H9 (cell line): ENCODE results near the gene FRRS1. TPM values are rescaled to one million over a fixed set of nuclear protein-coding genes. Genes with fewer than 3 reads are reported as not detected.

Experiments used
- DNase-seq: peaks from one replicate; pipeline ENCODE4 v3.0.0-alpha.2; 2017
- H2AFZ ChIP-seq: one replicate; pipeline ENCODE4 v1.6.1; 2013; ENCODE audit warnings: mild to moderate bottlenecking, low read length, control low read depth, moderate library complexity
- H2AK5ac ChIP-seq: 2 replicates; pipeline ENCODE4 v1.6.1; 2013; ENCODE audit warnings: low read length, control low read depth, mixed read lengths; ENCODE audit not compliant: insufficient read length
- H2BK120ac ChIP-seq: one replicate; pipeline ENCODE4 v1.6.1; 2013; ENCODE audit warnings: low read depth, mild to moderate bottlenecking, low read length, control low read depth, inconsistent platforms; ENCODE audit not compliant: poor library complexity, severe bottlenecking
- H2BK12ac ChIP-seq: 2 replicates; pipeline ENCODE4 v1.6.1; 2013; ENCODE audit warnings: low read length, control low read depth, mixed read lengths, low read depth; ENCODE audit not compliant: insufficient read length
- H2BK15ac ChIP-seq: 2 replicates; pipeline ENCODE4 v1.6.1; 2013; ENCODE audit warnings: low read depth, low read length, control low read depth
- H2BK20ac ChIP-seq: one replicate; pipeline ENCODE4 v1.6.1; 2013; ENCODE audit warnings: low read depth, mild to moderate bottlenecking, low read length, control low read depth, inconsistent platforms; ENCODE audit not compliant: poor library complexity, severe bottlenecking
- H2BK5ac ChIP-seq: 2 replicates; pipeline ENCODE4 v1.6.1; 2013; ENCODE audit warnings: low read length, control low read depth, mixed read lengths; ENCODE audit not compliant: insufficient read length
- H3K14ac ChIP-seq: 2 replicates; pipeline ENCODE4 v1.6.1; 2013; ENCODE audit warnings: low read length, control low read depth; ENCODE audit not compliant: insufficient read depth
- H3K18ac ChIP-seq: 2 replicates; pipeline ENCODE4 v1.6.1; 2013; ENCODE audit warnings: low read depth, mild to moderate bottlenecking, mixed read lengths, low read length, control low read depth; ENCODE audit not compliant: insufficient read length
- H3K23ac ChIP-seq: 2 replicates; pipeline ENCODE4 v1.6.1; 2013; ENCODE audit warnings: low read length, control low read depth, mixed read lengths, low read depth; ENCODE audit not compliant: insufficient read length
- H3K23me2 ChIP-seq: 2 replicates; pipeline ENCODE4 v1.6.1; 2013; ENCODE audit warnings: low read depth, mild to moderate bottlenecking, mixed read lengths, low read length, control low read depth; ENCODE audit not compliant: insufficient read length, poor library complexity, severe bottlenecking
- H3K27ac ChIP-seq: 2 replicates; pipeline ENCODE4 v1.5.1; 2013; ENCODE audit warnings: low read length, control low read depth, mixed read lengths, low read depth; ENCODE audit not compliant: insufficient read length
- H3K27me3 ChIP-seq: 2 replicates; pipeline ENCODE4 v1.6.1; 2013; ENCODE audit warnings: low read length, control low read depth, inconsistent platforms; ENCODE audit not compliant: insufficient read depth
- H3K4ac ChIP-seq: 2 replicates; pipeline ENCODE4 v1.6.1; 2013; ENCODE audit warnings: low read depth, mild to moderate bottlenecking, control low read depth, inconsistent platforms, low read length, moderate library complexity
- H3K4me1 ChIP-seq: 2 replicates; pipeline ENCODE4 v1.6.1; 2013; ENCODE audit warnings: low read length, control low read depth, inconsistent platforms; ENCODE audit not compliant: insufficient read depth
- H3K4me2 ChIP-seq: 2 replicates; pipeline ENCODE4 v1.6.1; 2013; ENCODE audit warnings: low read length, control low read depth, mixed read lengths; ENCODE audit not compliant: insufficient read length, insufficient read depth
- H3K56ac ChIP-seq: 2 replicates; pipeline ENCODE4 v1.6.1; 2013; ENCODE audit warnings: low read depth, mild to moderate bottlenecking, mixed read lengths, low read length, control low read depth; ENCODE audit not compliant: insufficient read length
- H3K79me1 ChIP-seq: 2 replicates; pipeline ENCODE4 v1.6.1; 2013; ENCODE audit warnings: low read depth, mild to moderate bottlenecking, moderate library complexity, low read length, control low read depth, inconsistent platforms; ENCODE audit not compliant: insufficient read depth, poor library complexity, severe bottlenecking
- H3K79me2 ChIP-seq: 2 replicates; pipeline ENCODE4 v1.6.1; 2013; ENCODE audit warnings: low read length, control low read depth, inconsistent platforms; ENCODE audit not compliant: insufficient read depth
- H3K9ac ChIP-seq: 2 replicates; pipeline ENCODE4 v1.6.1; 2013; ENCODE audit warnings: low read length, control low read depth, mixed read lengths; ENCODE audit not compliant: insufficient read length; ENCODE audit errors: extremely low read depth
- H3K9me3 ChIP-seq: one replicate; pipeline ENCODE4 v1.6.1; 2013; ENCODE audit warnings: low read depth, low read length, inconsistent platforms; ENCODE audit not compliant: control insufficient read depth
- H3T11ph ChIP-seq: one replicate; pipeline ENCODE4 v1.6.1; 2013; ENCODE audit warnings: mild to moderate bottlenecking, low read length, control low read depth, inconsistent platforms
- H4K20me1 ChIP-seq: one replicate; pipeline ENCODE4 v1.6.1; 2013; ENCODE audit not compliant: control insufficient read depth, insufficient read length, insufficient read depth
- H4K5ac ChIP-seq: 2 replicates; pipeline ENCODE4 v1.6.1; 2013; ENCODE audit warnings: low read depth, mild to moderate bottlenecking, mixed read lengths, low read length, control low read depth; ENCODE audit not compliant: insufficient read length
- H4K8ac ChIP-seq: replicated peaks from 2 replicates; pipeline ENCODE4 v1.6.1; 2013; ENCODE audit warnings: low read length, control low read depth, mixed read lengths, low read depth; ENCODE audit not compliant: insufficient read length
- H4K91ac ChIP-seq: 2 replicates; pipeline ENCODE4 v1.6.1; 2013; ENCODE audit warnings: low read depth, mild to moderate bottlenecking, moderate library complexity, mixed read lengths, low read length, control low read depth; ENCODE audit not compliant: insufficient read length
- H3K27ac Mint-ChIP-seq, 3 experiments: 2 replicates in 2 of 3; 3 replicates in 1 of 3; pipeline ENCODE4 v1.8.0; 2020 to 2021; ENCODE audit warnings: mixed read lengths in 3 of 3, mild to moderate bottlenecking in 1 of 3, moderate library complexity in 1 of 3
- H3K27me3 Mint-ChIP-seq: 2 replicates; pipeline ENCODE4 v1.8.0; 2021; ENCODE audit warnings: low read depth, mild to moderate bottlenecking, moderate library complexity, mixed read lengths
- H3K36me3 Mint-ChIP-seq, 3 experiments: 2 replicates in 2 of 3; 3 replicates in 1 of 3; pipeline ENCODE4 v1.8.0; 2020 to 2021; ENCODE audit warnings: low read depth in 3 of 3, mixed read lengths in 3 of 3; ENCODE audit not compliant: insufficient read depth in 1 of 3
- H3K4me1 Mint-ChIP-seq, 2 experiments: 2 replicates each; pipeline ENCODE4 v1.8.0; 2020; ENCODE audit warnings: mixed read lengths in 2 of 2
- H3K4me3 Mint-ChIP-seq, 2 experiments: 2 replicates in 1 of 2; 3 replicates in 1 of 2; pipeline ENCODE4 v1.8.0; 2020 to 2021; ENCODE audit warnings: mild to moderate bottlenecking in 2 of 2, mixed read lengths in 2 of 2, moderate library complexity in 1 of 2
- H3K9me3 Mint-ChIP-seq, 2 experiments: 2 replicates in 1 of 2; 3 replicates in 1 of 2; pipeline ENCODE4 v1.8.0; 2020; ENCODE audit warnings: mild to moderate bottlenecking in 2 of 2, mixed read lengths in 2 of 2, moderate library complexity in 1 of 2
- CTCF ChIP-seq: fragments of 200-600 bp; sonication (generic); conservative IDR thresholded peaks from 3 replicates; pipeline ENCODE4 v1.8.0; 2021; ENCODE audit warnings: antibody characterized with exemption, mild to moderate bottlenecking
- WGBS: extraction: QIAGEN DNeasy Blood & Tissue Kit; methylation state at CpG from one replicate; pipeline ENCODE4 v1.1.7; 2013; ENCODE audit warnings: missing lambda C conversion rate, low lambda C conversion rate, mixed read lengths; ENCODE audit not compliant: insufficient read length; ENCODE audit errors: extremely low coverage; 5-methylcytosine and 5-hydroxymethylcytosine counted together
- total RNA-seq: library from RNA; stranded (reverse); gene quantifications from 2 replicates; pipeline ENCODE4 v1.2.1, GENCODE V29; 2021

Gene FRRS1
- total RNA-seq, 1 experiment from 2014 or later, result 5.6 TPM

DNA sequence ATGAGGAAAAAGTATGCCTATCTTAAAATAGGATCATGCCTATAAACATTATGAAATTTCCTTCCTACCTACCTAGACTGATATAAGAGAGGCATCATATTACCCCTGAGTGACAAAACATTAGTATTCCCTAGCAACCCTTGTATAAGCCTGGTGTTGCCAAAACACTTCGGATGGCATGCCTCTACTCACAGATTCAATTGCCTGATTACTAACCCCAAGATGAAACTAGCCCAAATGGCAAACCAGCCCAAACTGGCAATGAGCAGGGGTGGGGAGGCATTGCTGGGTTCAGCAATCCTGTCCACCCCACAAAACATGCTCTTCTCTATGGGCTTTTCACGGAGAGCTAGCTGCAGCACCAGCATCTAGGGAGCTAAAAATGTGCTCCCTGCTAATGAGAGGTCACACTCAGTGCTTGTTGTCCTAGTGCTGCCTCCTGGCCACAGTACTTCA lies 106.7 kb downstream of the FRRS1 start:
- Histone ChIP-seq H3T11ph (peak overlapping the region; percentile 2), H2BK5ac (no peak overlapping the region), H3K9me3 (no peaks in the 10 kb centered on the region), H2AFZ (no peak overlapping the region), H4K91ac (no peak overlapping the region), H4K5ac (no peak overlapping the region), H3K4ac (no peak overlapping the region; the same call in 1 of the 2 replicates), H3K4me2 (no peak overlapping the region), H3K18ac (peak overlapping the region; percentile 13), H3K56ac (no peak overlapping the region), H4K8ac (no peak overlapping the region), H3K23me2 (no peaks in the 10 kb centered on the region), H2BK20ac (no peak overlapping the region), H2BK120ac (no peak overlapping the region), H2BK12ac (no peak overlapping the region), H3K9ac (no peak overlapping the region), H3K79me2 (no peaks in the 10 kb centered on the region), H3K23ac (no peak overlapping the region), H3K27ac (no peak overlapping the region), H4K20me1 (no peaks in the 10 kb centered on the region), H3K4me1 (peaks cover 2% of the 10 kb centered on the region; the same call in 1 of the 2 replicates), H3K27me3 (no peaks in the 10 kb centered on the region), H3K79me1 (no peaks in the 10 kb centered on the region), H3K14ac (peak overlapping the region; percentile 44), H2AK5ac (no peak overlapping the region), H2BK15ac (no peak overlapping the region)
- no peak overlapping the region; a peak in 1 of 7 replicates for H3K27ac Mint-ChIP-seq
- no peak overlapping the region for H3K4me3 Mint-ChIP-seq
- no peak for DNase-seq
- no peak for TF ChIP-seq CTCF
- H3K27me3 Mint-ChIP-seq, result no peaks in the 10 kb centered on the region
- no peaks in the 10 kb centered on the region for H3K9me3 Mint-ChIP-seq
- peaks cover 2 to 3% of the 10 kb centered on the region in 2 experiments; a peak in 1 of 4 replicates for H3K4me1 Mint-ChIP-seq
- H3K36me3 Mint-ChIP-seq, result no peaks in the 10 kb centered on the region
- whole genome bisulfite sequencing, result no CpG with 5 or more reads among the region's 2 CpGs

Other genes with a start within 250 kb of the FRRS1 start
- not detected in 2 replicates for gene PALMD, start 120.5 kb downstream of the FRRS1 start, total RNA-seq
- 23.7 and 24.0 TPM in 2 replicates for gene AGL, start 83.7 kb upstream of the FRRS1 start, total RNA-seq
- 15.0 and 15.1 TPM in 2 replicates for gene SLC35A3, start 203.4 kb upstream of the FRRS1 start, total RNA-seq